ENCODE data around the gene SP6.

GRCh38 chr17:47847341-47848197 lies 3.4 kb downstream of the SP6 start:
- no peak for TF ChIP-seq POLR2A (IDR thresholded peaks at IDR 0.05; ENCODE audit: low read depth, low read length)
- TF ChIP-seq, protein P1, sequence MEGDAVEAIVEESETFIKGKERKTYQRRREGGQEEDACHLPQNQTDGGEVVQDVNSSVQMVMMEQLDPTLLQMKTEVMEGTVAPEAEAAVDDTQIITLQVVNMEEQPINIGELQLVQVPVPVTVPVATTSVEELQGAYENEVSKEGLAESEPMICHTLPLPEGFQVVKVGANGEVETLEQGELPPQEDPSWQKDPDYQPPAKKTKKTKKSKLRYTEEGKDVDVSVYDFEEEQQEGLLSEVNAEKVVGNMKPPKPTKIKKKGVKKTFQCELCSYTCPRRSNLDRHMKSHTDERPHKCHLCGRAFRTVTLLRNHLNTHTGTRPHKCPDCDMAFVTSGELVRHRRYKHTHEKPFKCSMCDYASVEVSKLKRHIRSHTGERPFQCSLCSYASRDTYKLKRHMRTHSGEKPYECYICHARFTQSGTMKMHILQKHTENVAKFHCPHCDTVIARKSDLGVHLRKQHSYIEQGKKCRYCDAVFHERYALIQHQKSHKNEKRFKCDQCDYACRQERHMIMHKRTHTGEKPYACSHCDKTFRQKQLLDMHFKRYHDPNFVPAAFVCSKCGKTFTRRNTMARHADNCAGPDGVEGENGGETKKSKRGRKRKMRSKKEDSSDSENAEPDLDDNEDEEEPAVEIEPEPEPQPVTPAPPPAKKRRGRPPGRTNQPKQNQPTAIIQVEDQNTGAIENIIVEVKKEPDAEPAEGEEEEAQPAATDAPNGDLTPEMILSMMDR (conservative IDR thresholded peaks at IDR 0.05; ENCODE audit: low read depth, low read length): peak; percentile 38
- TF ChIP-seq RAD21 (IDR thresholded peaks at IDR 0.05; ENCODE audit: low read length): peak; percentile 41
- TF ChIP-seq MXI1 (IDR thresholded peaks at IDR 0.05; ENCODE audit: borderline replicate concordance, low read depth, low read length): no peak
- no peak for TF ChIP-seq FOS (IDR thresholded peaks at IDR 0.05; ENCODE audit: low read depth, low read length)
- no peak for TF ChIP-seq RFX5 (IDR thresholded peaks at IDR 0.05; ENCODE audit: low read depth, low read length)
- TF ChIP-seq MAFK (IDR thresholded peaks at IDR 0.05; ENCODE audit: low read depth, low read length): no peak
- no peak for TF ChIP-seq USF2 (IDR thresholded peaks at IDR 0.05; ENCODE audit: low read depth, low read length)
- TF ChIP-seq NFE2L2 (IDR thresholded peaks at IDR 0.05; ENCODE audit: low read depth, low read length): no peak
- TF ChIP-seq BHLHE40 (IDR thresholded peaks at IDR 0.05; ENCODE audit: low read depth, low read length): no peak
- TF ChIP-seq SMC3 (IDR thresholded peaks at IDR 0.05; ENCODE audit: low read depth, low read length): 0 out of 2 replicates have a peak, but pooled peaks have one; percentile 30
- TF ChIP-seq CEBPB (IDR thresholded peaks at IDR 0.05; ENCODE audit: low read depth, low read length): no peak
- no peak for TF ChIP-seq CHD1 (IDR thresholded peaks at IDR 0.05; ENCODE audit: low read depth, low read length)
